ENCODE results near the gene LIPK. TPM values are rescaled to one million over a fixed set of nuclear protein-coding genes. Genes with fewer than 3 reads are reported as not detected.

Gene LIPK
- total RNA-seq, 1 donor from 2014 or later, result not detected

- no peak for ATAC-seq
- intact Hi-C loops (cut with DNase I), result no loop called here
- DNase-seq (ENCODE audit: low spot score), result no peak
Measured at GRCh38 chr10:88764110-88764509, 58.1 kb downstream of the LIPK start.

GRCh38 chr10:88765816-88766215, 59.8 kb downstream of the LIPK start:
- ATAC-seq, result no peak
- intact Hi-C loops (cut with DNase I), result no loop called here
- no peak for DNase-seq (ENCODE audit: low spot score)

- ATAC-seq (no peak), DNase-seq (ENCODE audit: low spot score) (no peak)
Measured at GRCh38 chr10:88769384-88769783, 63.3 kb downstream of the LIPK start.

GRCh38 chr10:88781206-88781605, 75.2 kb downstream of the LIPK start:
- intact Hi-C loops (cut with DNase I), result no loop called here
- no peak for DNase-seq (ENCODE audit: low spot score)
- no peak for ATAC-seq

More at GRCh38 chr10:88769384-88769783, 63.3 kb downstream of the LIPK start:
- intact Hi-C loops (cut with DNase I), result no loop called here

- intact Hi-C loops (cut with DNase I), result no loop called here
- no peak for ATAC-seq
- no peak for DNase-seq (ENCODE audit: low spot score)
Measured at GRCh38 chr10:88782222-88782621, 76.2 kb downstream of the LIPK start.

- no peak for ATAC-seq
- intact Hi-C loops (cut with DNase I), result no loop called here
Measured at GRCh38 chr10:88783724-88784123, 77.7 kb downstream of the LIPK start.

GRCh38 chr10:88786032-88786770, 80.2 kb downstream of the LIPK start:
- no peak for ATAC-seq
- no peak for DNase-seq (ENCODE audit: low spot score)
- intact Hi-C loops (cut with DNase I), result no loop called here

More at GRCh38 chr10:88783724-88784123, 77.7 kb downstream of the LIPK start:
- no peak for DNase-seq (ENCODE audit: low spot score)

- ATAC-seq (no peak), DNase-seq (ENCODE audit: low spot score) (no peak)
Measured at GRCh38 chr10:88787463-88787862, 81.4 kb downstream of the LIPK start.

GRCh38 chr10:88788924-88789323, 82.9 kb downstream of the LIPK start:
- intact Hi-C loops (cut with DNase I), result no loop called here
- ATAC-seq (no peak), DNase-seq (ENCODE audit: low spot score) (no peak)

More at GRCh38 chr10:88787463-88787862, 81.4 kb downstream of the LIPK start:
- intact Hi-C loops (cut with DNase I), result no loop called here

GRCh38 chr10:88791924-88792323, 85.9 kb downstream of the LIPK start:
- DNase-seq (ENCODE audit: low spot score) (no peak), ATAC-seq (no peak)
- intact Hi-C loops (cut with DNase I), result no loop called here

- ATAC-seq (peak; percentile 80), DNase-seq (ENCODE audit: low spot score) (no peak)
- intact Hi-C loops (cut with DNase I), result no loop called here
Measured at GRCh38 chr10:88792661-88793060, 86.6 kb downstream of the LIPK start.

GRCh38 chr10:88793712-88794299, 87.8 kb downstream of the LIPK start:
- ATAC-seq (no peak), DNase-seq (ENCODE audit: low spot score) (no peak)
- intact Hi-C loops (cut with DNase I), result no loop called here

- intact Hi-C loops (cut with DNase I), result no loop called here
- no peak for DNase-seq (ENCODE audit: low spot score)
- no peak for ATAC-seq
Measured at GRCh38 chr10:88794731-88795130, 88.7 kb downstream of the LIPK start.

- DNase-seq (ENCODE audit: low spot score) (no peak), ATAC-seq (no peak)
- intact Hi-C loops (cut with DNase I), result no loop called here
Measured at GRCh38 chr10:88800152-88801125, 94.4 kb downstream of the LIPK start.

Other genes with a start within 250 kb of the LIPK start
- gene RNLS, start 122.9 kb upstream of the LIPK start, total RNA-seq, result 5.5 TPM
- 0.13 TPM for gene LIPJ, start 119.5 kb upstream of the LIPK start, total RNA-seq
- gene LIPF, start 41.8 kb upstream of the LIPK start, total RNA-seq, result not detected
- gene LIPN, start 53.8 kb downstream of the LIPK start, total RNA-seq, result 0.31 TPM
- gene LIPM, start 96.5 kb downstream of the LIPK start, total RNA-seq, result not detected
- not detected for gene ANKRD22, start 145.6 kb downstream of the LIPK start, total RNA-seq
- 13.6 TPM for gene STAMBPL1, start 174.0 kb downstream of the LIPK start, total RNA-seq
- gene ACTA2, start 246.5 kb downstream of the LIPK start, total RNA-seq, result 573 TPM